ENCODE results near the gene KLF15. TPM values are rescaled to one million over a fixed set of nuclear protein-coding genes. Genes with fewer than 3 reads are reported as not detected.

KLF15 gene
- total and polyA plus RNA-seq, 9 of the 15 experiments (the other 6 are each of a cell fraction or from before 2014, with no cell fraction given), result 0.08 to 4.8 (median 1.2) TPM

- Histone ChIP-seq H3K4me2 (ENCODE audit: insufficient read depth, low read length) (no peak overlapping the region), H3K4me1 (replicated peaks in 1 of 2; ENCODE audit: control insufficient read depth in 2 of 2, insufficient read depth in 2 of 2, low read length in 2 of 2) (peaks cover 0 to 3% of the 10 kb centered on the region in 2 experiments; a peak in 1 of 5 replicates), H3K27me3 (ENCODE audit: control insufficient read depth in 2 of 2, insufficient read depth in 2 of 2, low read length in 2 of 2) (no peaks in the 10 kb centered on the region; a peak in 1 of 5 replicates), H3K79me2 (ENCODE audit: control insufficient read depth, insufficient read depth, low read length) (no peaks in the 10 kb centered on the region), H3K9me3 (replicated peaks; ENCODE audit: control insufficient read depth, insufficient read depth, low read depth, low read length) (no peaks in the 10 kb centered on the region), H3K9ac (ENCODE audit: insufficient read depth in 1 of 2, low read depth in 2 of 2, low read length in 2 of 2) (no peak overlapping the region), H3K36me3 (ENCODE audit: control insufficient read depth, insufficient read depth, low read length) (no peaks in the 10 kb centered on the region), H3K9me1 (ENCODE audit: control insufficient read depth, insufficient read depth, low read length) (no peaks in the 10 kb centered on the region), H3K4me3 (no peak overlapping the region), H4K20me1 (replicated peaks; ENCODE audit: control insufficient read depth, insufficient read depth, low read length) (no peaks in the 10 kb centered on the region; the same call in 1 of the 2 replicates), H3K27ac (ENCODE audit: extremely low read depth, low read depth, low read length) (no peak overlapping the region), H2AFZ (ENCODE audit: low read depth, low read length) (no peak overlapping the region)
- ChIA-PET POLR2A (no interaction called here), CTCF (ENCODE audit: low intra/inter-chr PET ratio) (no interaction called here)
- ATAC-seq (no peak), FAIRE-seq (no peak), DNase-seq (ENCODE audit: extremely low read depth in 1 of 4, low spot score in 3 of 4) (no peak)
- no TSS peak for BruUV-seq (replicated peaks)
- in situ Hi-C loops (cut with MboI), result no loop called here
- intact Hi-C loops (cut with micrococcal nuclease), result no loop called here
- 16% methylated on average over 15 of the region's 19 CpGs for WGBS (ENCODE audit: insufficient coverage, low coverage, missing lambda C conversion rate)
- TF ChIP-seq DLX4 (CRISPR knock-in tag; IDR thresholded peaks at IDR 0.05) (no peak), DMBX1 (CRISPR knock-in tag; IDR thresholded peaks at IDR 0.05; ENCODE audit: borderline replicate concordance) (no peak), L3MBTL2 (IDR thresholded peaks at IDR 0.05) (no peak), MBD2 (IDR thresholded peaks at IDR 0.05; ENCODE audit: borderline replicate concordance, low read depth) (no peak), ZNF764 (CRISPR knock-in tag; IDR thresholded peaks at IDR 0.05; ENCODE audit: low read depth) (no peak), CTCF (IDR thresholded peaks at IDR 0.05 in 2 of 3, conservative IDR thresholded peaks at IDR 0.05 in 1 of 3; ENCODE audit: insufficient read depth in 2 of 3, low read depth in 1 of 3, low read length in 3 of 3) (no peak), ZNF695 (CRISPR knock-in tag; IDR thresholded peaks at IDR 0.05) (no peak), TSHZ1 (CRISPR knock-in tag; IDR thresholded peaks at IDR 0.05) (no peak), KLF10 (CRISPR knock-in tag; IDR thresholded peaks at IDR 0.05) (no peak), KLF6 (CRISPR knock-in tag; IDR thresholded peaks at IDR 0.05; ENCODE audit: borderline replicate concordance) (no peak), ZNF592 (IDR thresholded peaks at IDR 0.05) (no peak)
Observed at GRCh38 chr3:126340943-126341754, 16.1 kb downstream of the KLF15 start.
